Tibial nerve (tissue), 4 donors: Measurements from ENCODE around the gene RCL1.
"Not testable (repeated sequence)": the region's sequence is repeated elsewhere in the genome, so short reads cannot be mapped to it uniquely, and the experiment has no call there.

Source experiments
- EP300 ChIP-seq, 2 donors: sonication (generic); formaldehyde crosslinking; IDR thresholded peaks; one replicate each; pipeline ENCODE4 v1.6.1; 2017; ENCODE audit warnings: antibody characterized with exemption in 2 of 2, mild to moderate bottlenecking in 1 of 2
- POLR2A ChIP-seq, 2 donors: fragments of 450-650 bp; IDR thresholded peaks; one replicate each; pipeline ENCODE4 v1.6.1; 2017; ENCODE audit warnings: antibody characterized with exemption in 2 of 2, mild to moderate bottlenecking in 2 of 2, moderate library complexity in 2 of 2
- TF ChIP-seq, protein P1 (sequence below), 5 experiments: fragments of 200-600 bp in 3 of 5; fragments of 450-650 bp in 2 of 5; sonication (generic) in 3 of 5; IDR thresholded peaks; one replicate each; pipeline ENCODE4 v1.5.1; 2016 to 2019; ENCODE audit warnings: antibody characterized with exemption in 5 of 5, mild to moderate bottlenecking in 3 of 5, moderate library complexity in 2 of 5

- TF ChIP-seq POLR2A, EP300 (IDR thresholded peaks at IDR 0.05): not testable (repeated sequence)
- TF ChIP-seq, protein P1, sequence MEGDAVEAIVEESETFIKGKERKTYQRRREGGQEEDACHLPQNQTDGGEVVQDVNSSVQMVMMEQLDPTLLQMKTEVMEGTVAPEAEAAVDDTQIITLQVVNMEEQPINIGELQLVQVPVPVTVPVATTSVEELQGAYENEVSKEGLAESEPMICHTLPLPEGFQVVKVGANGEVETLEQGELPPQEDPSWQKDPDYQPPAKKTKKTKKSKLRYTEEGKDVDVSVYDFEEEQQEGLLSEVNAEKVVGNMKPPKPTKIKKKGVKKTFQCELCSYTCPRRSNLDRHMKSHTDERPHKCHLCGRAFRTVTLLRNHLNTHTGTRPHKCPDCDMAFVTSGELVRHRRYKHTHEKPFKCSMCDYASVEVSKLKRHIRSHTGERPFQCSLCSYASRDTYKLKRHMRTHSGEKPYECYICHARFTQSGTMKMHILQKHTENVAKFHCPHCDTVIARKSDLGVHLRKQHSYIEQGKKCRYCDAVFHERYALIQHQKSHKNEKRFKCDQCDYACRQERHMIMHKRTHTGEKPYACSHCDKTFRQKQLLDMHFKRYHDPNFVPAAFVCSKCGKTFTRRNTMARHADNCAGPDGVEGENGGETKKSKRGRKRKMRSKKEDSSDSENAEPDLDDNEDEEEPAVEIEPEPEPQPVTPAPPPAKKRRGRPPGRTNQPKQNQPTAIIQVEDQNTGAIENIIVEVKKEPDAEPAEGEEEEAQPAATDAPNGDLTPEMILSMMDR (IDR thresholded peaks at IDR 0.05): not testable (repeated sequence)
Measured at GRCh38 chr9:4899853-4900252, 107.1 kb downstream of the RCL1 start.
